ENCODE results near the gene EBF4. TPM values are rescaled to one million over a fixed set of nuclear protein-coding genes. Genes with fewer than 3 reads are reported as not detected.

EBF4 gene
- polyA plus RNA-seq, 1 donor from 2014 or later = 13.2 TPM

DNA sequence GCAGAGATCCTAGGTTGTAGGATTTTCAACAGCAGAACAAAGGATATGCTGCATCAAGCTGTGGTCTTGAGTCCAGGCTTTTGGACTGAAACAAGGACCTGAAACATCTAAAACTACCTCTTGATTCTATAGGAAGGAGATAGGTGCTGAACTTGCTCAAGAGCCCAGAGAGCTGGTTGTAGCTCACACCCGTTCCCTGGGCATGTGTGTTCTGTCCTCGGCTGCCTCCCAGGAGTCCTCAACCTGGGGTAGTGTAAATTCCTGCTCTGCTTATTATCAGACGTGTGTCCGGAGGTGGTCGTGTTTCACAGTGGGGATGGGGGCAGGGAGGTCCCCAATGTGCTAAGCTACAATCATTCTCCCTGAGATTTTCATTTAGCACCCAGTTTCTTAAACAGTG, 35.3 kb upstream of the EBF4 start:
- peaks cover 6% of the 10 kb centered on the region for H3K36me3 ChIP-seq (ENCODE audit: insufficient read depth, low read length)
- H4K20me1 ChIP-seq (ENCODE audit: insufficient read depth) = peaks cover 5% of the 10 kb centered on the region
- no peaks in the 10 kb centered on the region for H3K9me3 ChIP-seq (ENCODE audit: low read length)
- H3K9me2 ChIP-seq (ENCODE audit: insufficient read depth, low read length) = no peaks in the 10 kb centered on the region
- TF ChIP-seq, protein P1, sequence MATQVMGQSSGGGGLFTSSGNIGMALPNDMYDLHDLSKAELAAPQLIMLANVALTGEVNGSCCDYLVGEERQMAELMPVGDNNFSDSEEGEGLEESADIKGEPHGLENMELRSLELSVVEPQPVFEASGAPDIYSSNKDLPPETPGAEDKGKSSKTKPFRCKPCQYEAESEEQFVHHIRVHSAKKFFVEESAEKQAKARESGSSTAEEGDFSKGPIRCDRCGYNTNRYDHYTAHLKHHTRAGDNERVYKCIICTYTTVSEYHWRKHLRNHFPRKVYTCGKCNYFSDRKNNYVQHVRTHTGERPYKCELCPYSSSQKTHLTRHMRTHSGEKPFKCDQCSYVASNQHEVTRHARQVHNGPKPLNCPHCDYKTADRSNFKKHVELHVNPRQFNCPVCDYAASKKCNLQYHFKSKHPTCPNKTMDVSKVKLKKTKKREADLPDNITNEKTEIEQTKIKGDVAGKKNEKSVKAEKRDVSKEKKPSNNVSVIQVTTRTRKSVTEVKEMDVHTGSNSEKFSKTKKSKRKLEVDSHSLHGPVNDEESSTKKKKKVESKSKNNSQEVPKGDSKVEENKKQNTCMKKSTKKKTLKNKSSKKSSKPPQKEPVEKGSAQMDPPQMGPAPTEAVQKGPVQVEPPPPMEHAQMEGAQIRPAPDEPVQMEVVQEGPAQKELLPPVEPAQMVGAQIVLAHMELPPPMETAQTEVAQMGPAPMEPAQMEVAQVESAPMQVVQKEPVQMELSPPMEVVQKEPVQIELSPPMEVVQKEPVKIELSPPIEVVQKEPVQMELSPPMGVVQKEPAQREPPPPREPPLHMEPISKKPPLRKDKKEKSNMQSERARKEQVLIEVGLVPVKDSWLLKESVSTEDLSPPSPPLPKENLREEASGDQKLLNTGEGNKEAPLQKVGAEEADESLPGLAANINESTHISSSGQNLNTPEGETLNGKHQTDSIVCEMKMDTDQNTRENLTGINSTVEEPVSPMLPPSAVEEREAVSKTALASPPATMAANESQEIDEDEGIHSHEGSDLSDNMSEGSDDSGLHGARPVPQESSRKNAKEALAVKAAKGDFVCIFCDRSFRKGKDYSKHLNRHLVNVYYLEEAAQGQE (IDR thresholded peaks at IDR 0.05; ENCODE audit: borderline replicate concordance) = no peak
- TF ChIP-seq MXI1 (conservative IDR thresholded peaks at IDR 0.05; ENCODE audit: poor library complexity, severe bottlenecking) = no peak
- TF ChIP-seq POLR2AphosphoS5 (IDR thresholded peaks at IDR 0.05) = no peak
- no peak for TF ChIP-seq RAD21 (conservative IDR thresholded peaks at IDR 0.05)
- TF ChIP-seq EP300 (conservative IDR thresholded peaks at IDR 0.05; ENCODE audit: poor library complexity, severe bottlenecking) = no peak
- no peak for TF ChIP-seq EZH2 (IDR thresholded peaks at IDR 0.05; ENCODE audit: borderline replicate concordance, insufficient read depth, low read length, poor library complexity, severe bottlenecking)
- H2AFZ ChIP-seq (ENCODE audit: low read depth, low read length) = no peak overlapping the region
- H3K79me2 ChIP-seq (replicated peaks; ENCODE audit: insufficient read depth, low read length) = peaks cover 18% of the 10 kb centered on the region
- no peak overlapping the region for H3K27ac ChIP-seq (ENCODE audit: low read length)
- no peak overlapping the region for H3K4me2 ChIP-seq (ENCODE audit: low read length)
- H3F3A ChIP-seq (ENCODE audit: insufficient read depth, low read length, poor library complexity, severe bottlenecking) = no peaks in the 10 kb centered on the region
- no peak overlapping the region for H3K9ac ChIP-seq (ENCODE audit: low read length)
- H3K27me3 ChIP-seq (ENCODE audit: insufficient read depth, low read depth, low read length) = no peaks in the 10 kb centered on the region
- H3K4me3 ChIP-seq (ENCODE audit: low read length) = no peak overlapping the region

DNA sequence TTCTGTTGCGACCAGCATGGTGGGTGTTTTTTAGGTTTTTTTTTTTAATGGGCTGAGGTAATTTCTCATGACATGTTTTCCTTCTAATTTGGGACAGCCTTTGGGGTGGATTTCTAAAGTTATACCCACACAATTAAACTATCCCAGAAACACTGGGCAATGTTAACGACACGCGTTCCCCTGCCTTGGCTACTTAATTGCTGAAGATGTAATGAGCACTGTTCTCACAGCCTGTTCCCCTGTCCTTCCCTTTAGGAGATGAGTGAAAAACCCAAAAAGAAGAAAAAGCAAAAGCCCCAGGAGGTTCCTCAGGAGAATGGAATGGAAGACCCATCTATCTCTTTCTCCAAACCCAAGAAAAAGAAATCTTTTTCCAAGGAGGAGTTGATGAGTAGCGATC, 34.9 kb upstream of the EBF4 start:
- Histone ChIP-seq H4K20me1 (ENCODE audit: insufficient read depth) (peaks cover 5% of the 10 kb centered on the region), H3K9ac (ENCODE audit: low read length) (no peak overlapping the region), H2AFZ (ENCODE audit: low read depth, low read length) (no peak overlapping the region), H3K9me3 (ENCODE audit: low read length) (no peaks in the 10 kb centered on the region), H3K4me3 (ENCODE audit: low read length) (no peak overlapping the region), H3K27me3 (ENCODE audit: insufficient read depth, low read depth, low read length) (no peaks in the 10 kb centered on the region), H3K4me2 (ENCODE audit: low read length) (no peak overlapping the region), H3K9me2 (ENCODE audit: insufficient read depth, low read length) (no peaks in the 10 kb centered on the region), H3K27ac (ENCODE audit: low read length) (no peak overlapping the region), H3F3A (ENCODE audit: insufficient read depth, low read length, poor library complexity, severe bottlenecking) (no peaks in the 10 kb centered on the region), H3K36me3 (ENCODE audit: insufficient read depth, low read length) (peaks cover 6% of the 10 kb centered on the region), H3K79me2 (replicated peaks; ENCODE audit: insufficient read depth, low read length) (peaks cover 18% of the 10 kb centered on the region)
- TF ChIP-seq, protein P1 (IDR thresholded peaks at IDR 0.05; ENCODE audit: borderline replicate concordance) = no peak
- TF ChIP-seq EZH2 (IDR thresholded peaks at IDR 0.05; ENCODE audit: borderline replicate concordance, insufficient read depth, low read length, poor library complexity, severe bottlenecking) (no peak), RAD21 (conservative IDR thresholded peaks at IDR 0.05) (no peak), SMC3 (conservative IDR thresholded peaks at IDR 0.05; ENCODE audit: poor library complexity) (no peak), POLR2AphosphoS5 (IDR thresholded peaks at IDR 0.05) (no peak), MXI1 (conservative IDR thresholded peaks at IDR 0.05; ENCODE audit: poor library complexity, severe bottlenecking) (no peak), TAF1 (IDR thresholded peaks at IDR 0.05; ENCODE audit: low read depth) (no peak), EP300 (conservative IDR thresholded peaks at IDR 0.05; ENCODE audit: poor library complexity, severe bottlenecking) (no peak)
- TF ChIP-seq, protein P2, sequence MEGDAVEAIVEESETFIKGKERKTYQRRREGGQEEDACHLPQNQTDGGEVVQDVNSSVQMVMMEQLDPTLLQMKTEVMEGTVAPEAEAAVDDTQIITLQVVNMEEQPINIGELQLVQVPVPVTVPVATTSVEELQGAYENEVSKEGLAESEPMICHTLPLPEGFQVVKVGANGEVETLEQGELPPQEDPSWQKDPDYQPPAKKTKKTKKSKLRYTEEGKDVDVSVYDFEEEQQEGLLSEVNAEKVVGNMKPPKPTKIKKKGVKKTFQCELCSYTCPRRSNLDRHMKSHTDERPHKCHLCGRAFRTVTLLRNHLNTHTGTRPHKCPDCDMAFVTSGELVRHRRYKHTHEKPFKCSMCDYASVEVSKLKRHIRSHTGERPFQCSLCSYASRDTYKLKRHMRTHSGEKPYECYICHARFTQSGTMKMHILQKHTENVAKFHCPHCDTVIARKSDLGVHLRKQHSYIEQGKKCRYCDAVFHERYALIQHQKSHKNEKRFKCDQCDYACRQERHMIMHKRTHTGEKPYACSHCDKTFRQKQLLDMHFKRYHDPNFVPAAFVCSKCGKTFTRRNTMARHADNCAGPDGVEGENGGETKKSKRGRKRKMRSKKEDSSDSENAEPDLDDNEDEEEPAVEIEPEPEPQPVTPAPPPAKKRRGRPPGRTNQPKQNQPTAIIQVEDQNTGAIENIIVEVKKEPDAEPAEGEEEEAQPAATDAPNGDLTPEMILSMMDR (IDR thresholded peaks at IDR 0.05; ENCODE audit: poor library complexity, severe bottlenecking) = no peak

Measured in neural cell (in vitro differentiated cells).